Sigmoid colon (tissue), 4 donors: Measurements from ENCODE around the gene TSPAN15.

Experiments used
- CTCF ChIP-seq, 4 experiments: fragments of 450-650 bp in 3 of 4; fragments of 200-600 bp in 1 of 4; IDR thresholded peaks; one replicate each; pipeline ENCODE4 v1.5.1; 2016 to 2019; ENCODE audit warnings: antibody characterized with exemption in 4 of 4, mild to moderate bottlenecking in 3 of 4, moderate library complexity in 2 of 4
- EP300 ChIP-seq, 4 donors: sonication (generic); formaldehyde crosslinking; IDR thresholded peaks; one replicate each; pipeline ENCODE4 v1.6.1; 2017; ENCODE audit warnings: antibody characterized with exemption in 4 of 4
- POLR2A ChIP-seq, 2 donors: fragments of 450-650 bp; IDR thresholded peaks; one replicate each; pipeline ENCODE4 v1.6.1; 2016; ENCODE audit warnings: antibody characterized with exemption in 2 of 2, mild to moderate bottlenecking in 2 of 2, moderate library complexity in 2 of 2
- POLR2AphosphoS5 ChIP-seq, 4 donors: sonication (generic); formaldehyde crosslinking; IDR thresholded peaks; one replicate each; pipeline ENCODE4 v1.6.1; 2017; ENCODE audit warnings: antibody characterized with exemption in 4 of 4

GRCh38 chr10:69434926-69435325 is 16.3 kb upstream of the TSPAN15 start:
- TF ChIP-seq CTCF (IDR thresholded peaks at IDR 0.05), result no peak
- no peak for TF ChIP-seq POLR2A (IDR thresholded peaks at IDR 0.05)
- TF ChIP-seq POLR2AphosphoS5 (IDR thresholded peaks at IDR 0.05), result no peak
- no peak for TF ChIP-seq EP300 (IDR thresholded peaks at IDR 0.05)
